DMS 273 (cell line): Measurements from ENCODE around the gene ROPN1.

ENCODE experiments used
- DNase-seq: peaks from one replicate; lab custom pipeline; 2025; ENCODE audit not compliant: unreplicated experiment; lab: John Stamatoyannopoulos, UW

Gene ROPN1

GRCh38 chr3:123951522-123952447 lies 40.1 kb downstream of the ROPN1 start:
- no peak for DNase-seq

DNA sequence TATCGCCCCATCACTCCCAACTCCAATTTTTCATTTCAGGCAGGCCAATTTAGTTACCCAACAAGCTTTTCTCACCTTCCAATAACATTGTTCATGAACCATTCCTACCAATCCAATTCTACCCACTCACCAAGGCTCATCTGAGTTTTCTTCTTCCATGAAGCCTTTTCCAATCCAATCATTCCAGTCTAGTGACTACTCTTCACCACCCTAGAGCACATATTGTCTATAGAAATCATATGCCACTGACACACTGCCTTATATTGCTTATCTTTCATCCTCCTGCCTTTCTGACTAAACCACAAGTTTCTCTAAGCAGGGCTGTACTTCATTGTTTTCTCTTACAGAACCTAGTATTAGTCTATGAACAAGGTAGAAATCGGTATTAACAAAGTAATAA lies 42.3 kb downstream of the ROPN1 start:
- DNase-seq = no peak

- DNase-seq = no peak
These were observed 43.5 kb downstream of the ROPN1 start for GRCh38 chr3:123948449-123948848.

DNA sequence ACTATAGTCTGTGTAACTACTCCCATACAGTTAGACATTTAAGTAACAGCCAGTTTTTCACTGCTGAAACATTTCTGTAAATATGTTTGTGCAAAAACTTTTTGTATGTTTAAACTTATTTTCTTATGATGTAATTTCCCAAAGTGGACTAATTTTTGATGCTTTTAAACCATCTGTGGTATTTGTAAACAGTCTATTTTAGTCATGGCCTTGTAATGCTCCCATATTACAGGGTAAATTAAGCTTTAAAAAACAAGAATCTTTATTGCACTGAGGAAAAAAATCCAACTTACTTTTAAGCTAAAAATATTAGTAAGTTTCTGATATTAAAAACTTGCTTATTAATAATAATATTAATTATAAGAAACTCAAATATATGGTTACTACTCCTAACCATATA lies 44.4 kb downstream of the ROPN1 start:
- DNase-seq = no peak

GRCh38 chr3:123941542-123941941 lies 50.4 kb downstream of the ROPN1 start:
- DNase-seq = no peak

GRCh38 chr3:123941121-123941520 lies 50.8 kb downstream of the ROPN1 start:
- DNase-seq = peak; percentile 59

DNA sequence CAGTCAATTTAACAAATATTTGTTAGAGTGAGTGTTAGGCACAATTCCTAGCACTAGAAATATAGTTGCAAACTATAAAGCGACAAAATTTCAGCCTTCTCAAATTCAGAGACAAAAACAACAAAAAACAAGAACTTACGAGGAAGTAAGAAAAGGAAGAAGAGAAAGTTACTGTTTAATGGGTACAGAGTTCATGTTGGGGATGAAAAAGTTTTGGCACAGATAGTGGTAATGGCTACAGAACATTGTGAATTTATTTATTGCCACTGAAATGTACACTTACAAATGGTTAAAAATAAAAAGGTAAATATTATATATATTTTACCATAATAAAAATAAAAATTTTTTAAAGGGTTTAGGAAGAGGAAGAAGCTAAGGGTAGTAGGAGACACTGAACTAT lies 52.2 kb downstream of the ROPN1 start:
- DNase-seq = no peak

DNA sequence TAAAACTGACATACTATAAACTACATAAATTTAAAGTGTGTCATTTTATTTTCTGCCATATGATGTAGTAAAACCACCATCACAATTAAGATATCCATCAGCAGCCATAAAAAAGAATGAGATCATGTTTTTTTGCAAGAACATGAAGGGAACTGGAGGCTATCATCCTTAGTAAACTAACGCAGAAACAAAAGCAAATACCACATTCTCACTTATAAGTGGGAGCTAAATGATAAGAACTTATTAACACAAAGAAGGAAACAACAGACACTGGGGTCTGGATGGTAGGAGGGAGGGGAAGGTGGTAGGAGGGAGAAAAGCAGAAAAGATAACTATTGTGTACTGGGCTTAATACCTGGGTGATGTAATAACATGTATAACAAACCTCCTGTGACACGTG lies 55.5 kb downstream of the ROPN1 start:
- DNase-seq = no peak

DNA sequence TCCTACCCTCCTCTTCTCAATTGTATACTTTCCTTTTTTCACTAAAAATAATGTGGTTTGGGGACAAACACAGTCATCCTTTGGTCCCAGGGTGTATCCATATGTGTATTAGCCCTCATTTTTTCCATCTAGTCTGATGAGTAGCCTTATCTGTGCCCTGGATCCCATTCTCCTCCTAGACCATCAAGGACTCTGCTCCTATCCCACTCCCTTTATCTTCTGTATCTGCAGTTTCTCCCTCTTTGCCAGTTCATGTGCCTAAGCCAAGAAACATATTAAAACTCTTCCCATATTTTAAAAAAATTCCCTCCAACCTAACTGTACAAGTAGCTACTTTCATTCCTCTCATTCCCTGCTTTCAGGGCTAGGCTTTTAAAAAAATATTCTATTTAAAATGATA lies 56.1 kb downstream of the ROPN1 start:
- DNase-seq = no peak

- DNase-seq = no peak
These were observed 57.7 kb downstream of the ROPN1 start for GRCh38 chr3:123934250-123934649.

DNA sequence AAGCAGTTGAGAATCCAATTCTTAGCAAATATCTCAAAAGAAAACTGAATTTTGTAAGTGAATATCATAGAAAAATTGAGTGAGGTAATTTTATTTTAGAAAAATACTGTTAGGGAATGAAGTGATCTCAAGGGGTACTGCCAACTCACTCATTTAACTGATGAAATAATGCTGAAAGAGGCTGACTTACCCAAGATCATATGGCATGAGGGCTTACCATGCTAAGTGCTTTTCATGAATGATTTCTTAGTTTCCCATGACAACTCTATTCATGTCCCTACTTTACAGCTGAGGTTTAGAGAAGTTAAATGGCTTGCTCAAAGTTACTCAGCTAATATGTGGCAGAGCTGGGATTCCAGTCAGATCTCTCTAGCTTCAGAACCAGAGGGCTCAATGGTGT lies 61.5 kb downstream of the ROPN1 start:
- DNase-seq = no peak

- no peak for DNase-seq
These were observed 62.6 kb downstream of the ROPN1 start for GRCh38 chr3:123929325-123929724.

- no peak for DNase-seq
These were observed 65.5 kb downstream of the ROPN1 start for GRCh38 chr3:123926396-123926795.

DNA sequence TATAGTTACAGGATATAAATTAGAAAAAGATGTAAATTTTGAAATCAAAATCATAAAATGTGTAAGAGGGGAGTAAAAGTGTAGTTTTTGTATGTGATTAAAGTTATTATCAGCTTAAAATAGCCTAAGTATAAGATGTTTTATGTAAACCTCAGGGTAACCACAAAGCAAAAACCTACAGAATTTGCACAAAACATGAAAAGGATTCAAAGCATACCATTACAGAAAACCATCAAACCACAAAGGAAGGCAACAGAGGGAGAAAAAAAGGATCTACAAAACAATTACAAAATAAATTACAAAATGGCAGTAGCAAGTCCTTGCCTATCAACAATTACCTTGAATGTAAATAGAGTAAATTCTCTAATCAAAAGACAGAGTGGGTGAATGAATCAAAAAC lies 71.1 kb downstream of the ROPN1 start:
- no peak for DNase-seq

DNA sequence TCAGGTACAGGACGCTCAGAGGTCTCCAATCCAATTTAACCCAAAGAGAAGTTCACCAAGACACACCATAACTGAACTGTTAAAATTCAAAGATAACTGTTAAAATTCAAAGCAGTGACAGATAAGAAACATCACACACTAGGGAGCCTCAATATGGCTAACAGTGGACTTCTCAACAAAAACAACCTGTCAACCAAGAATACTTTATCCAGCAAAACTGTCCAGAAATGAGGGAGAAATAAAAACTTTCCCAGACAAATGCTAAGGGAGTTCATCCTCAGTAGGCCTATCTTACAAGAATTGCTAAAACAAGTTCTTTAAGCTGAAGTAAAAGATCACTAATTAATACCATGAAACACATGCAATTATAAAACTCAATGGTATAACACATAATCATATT lies 71.5 kb downstream of the ROPN1 start:
- no peak for DNase-seq

DNA sequence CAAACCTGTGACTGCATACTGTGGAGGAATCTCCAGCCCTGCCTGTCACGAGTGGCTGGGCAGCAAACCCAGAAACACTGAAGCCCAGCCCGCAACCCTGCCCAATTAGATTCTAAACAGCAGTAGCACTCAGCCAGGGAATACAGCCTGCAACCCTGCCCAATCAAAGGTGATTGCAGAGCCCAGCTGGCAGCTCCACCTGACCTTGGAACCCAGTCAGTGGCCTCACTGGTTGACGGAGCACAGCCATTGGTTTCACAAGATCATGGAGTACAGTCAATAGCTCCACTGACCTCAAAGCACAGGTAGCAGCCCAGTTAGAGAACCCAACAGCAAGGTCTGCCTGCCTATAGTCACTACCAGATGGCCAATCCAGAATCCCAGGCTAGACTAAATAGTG lies 72.6 kb downstream of the ROPN1 start:
- DNase-seq = no peak
